T-helper 2 cell treated with Interferon-gamma antibody and Interleukin-4, amounts not matched to agents 5 μg/mL and 100 μg/mL, for 36 hours (primary cell): ENCODE data around the gene TRMT11.

ENCODE experiments used
- DNase-seq: peaks from one replicate; pipeline ENCODE4 v3.0.0; 2021; ENCODE audit warnings: low spot score
- H3K27ac Mint-ChIP-seq: one replicate; pipeline ENCODE4 v1.8.0; 2021; ENCODE audit warnings: mild to moderate bottlenecking, mixed read lengths
- H3K27me3 Mint-ChIP-seq: one replicate; pipeline ENCODE4 v1.8.0; 2021; ENCODE audit warnings: low read depth, mixed read lengths
- H3K36me3 Mint-ChIP-seq: one replicate; pipeline ENCODE4 v1.8.0; 2021; ENCODE audit warnings: low read depth, mixed read lengths
- H3K4me1 Mint-ChIP-seq: one replicate; pipeline ENCODE4 v1.8.0; 2021; ENCODE audit warnings: low read depth, mixed read lengths
- H3K4me3 Mint-ChIP-seq: one replicate; pipeline ENCODE4 v1.8.0; 2022; ENCODE audit warnings: mild to moderate bottlenecking, moderate library complexity, mixed read lengths
- H3K9me3 Mint-ChIP-seq: one replicate; pipeline ENCODE4 v1.8.0; 2021; ENCODE audit warnings: mixed read lengths

TRMT11 gene

DNA sequence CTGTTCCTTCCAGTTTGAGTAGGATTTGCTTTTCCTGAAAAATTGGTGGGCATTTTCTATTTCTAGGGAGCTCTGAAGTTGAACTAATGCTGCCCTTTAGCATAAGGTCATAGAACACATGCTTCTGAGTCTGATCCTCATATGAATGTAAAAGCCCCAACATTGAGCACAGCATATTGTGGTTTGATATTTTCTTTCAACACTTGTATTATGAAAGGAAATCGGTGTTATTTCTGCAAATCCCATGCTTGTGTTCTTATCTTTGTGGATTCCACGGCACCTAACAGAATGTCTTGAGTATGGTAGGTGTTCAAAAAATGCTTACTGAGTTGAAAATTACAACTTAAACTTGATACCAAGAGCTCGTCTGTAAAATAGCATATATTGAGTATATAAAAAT lies 85.8 kb downstream of the TRMT11 start:
- no peaks in the 10 kb centered on the region for H3K4me1 Mint-ChIP-seq
- no peaks in the 10 kb centered on the region for H3K27me3 Mint-ChIP-seq
- H3K27ac Mint-ChIP-seq = no peak overlapping the region
- no peak overlapping the region for H3K4me3 Mint-ChIP-seq
- H3K9me3 Mint-ChIP-seq = no peaks in the 10 kb centered on the region
- no peak for DNase-seq
- H3K36me3 Mint-ChIP-seq = no peaks in the 10 kb centered on the region

- H3K4me3 Mint-ChIP-seq = no peak overlapping the region
- H3K36me3 Mint-ChIP-seq = no peaks in the 10 kb centered on the region
- no peaks in the 10 kb centered on the region for H3K27me3 Mint-ChIP-seq
- no peak overlapping the region for H3K27ac Mint-ChIP-seq
- H3K4me1 Mint-ChIP-seq = no peaks in the 10 kb centered on the region
- no peaks in the 10 kb centered on the region for H3K9me3 Mint-ChIP-seq
- DNase-seq = no peak
Measured at GRCh38 chr6:126072834-126073233, 86.5 kb downstream of the TRMT11 start.

- DNase-seq = no peak
- no peak overlapping the region for H3K4me3 Mint-ChIP-seq
- H3K36me3 Mint-ChIP-seq = no peaks in the 10 kb centered on the region
- H3K27ac Mint-ChIP-seq = no peak overlapping the region
- H3K4me1 Mint-ChIP-seq = no peaks in the 10 kb centered on the region
- no peaks in the 10 kb centered on the region for H3K9me3 Mint-ChIP-seq
- no peaks in the 10 kb centered on the region for H3K27me3 Mint-ChIP-seq
Measured at GRCh38 chr6:126075335-126076071, 89.2 kb downstream of the TRMT11 start.

DNA sequence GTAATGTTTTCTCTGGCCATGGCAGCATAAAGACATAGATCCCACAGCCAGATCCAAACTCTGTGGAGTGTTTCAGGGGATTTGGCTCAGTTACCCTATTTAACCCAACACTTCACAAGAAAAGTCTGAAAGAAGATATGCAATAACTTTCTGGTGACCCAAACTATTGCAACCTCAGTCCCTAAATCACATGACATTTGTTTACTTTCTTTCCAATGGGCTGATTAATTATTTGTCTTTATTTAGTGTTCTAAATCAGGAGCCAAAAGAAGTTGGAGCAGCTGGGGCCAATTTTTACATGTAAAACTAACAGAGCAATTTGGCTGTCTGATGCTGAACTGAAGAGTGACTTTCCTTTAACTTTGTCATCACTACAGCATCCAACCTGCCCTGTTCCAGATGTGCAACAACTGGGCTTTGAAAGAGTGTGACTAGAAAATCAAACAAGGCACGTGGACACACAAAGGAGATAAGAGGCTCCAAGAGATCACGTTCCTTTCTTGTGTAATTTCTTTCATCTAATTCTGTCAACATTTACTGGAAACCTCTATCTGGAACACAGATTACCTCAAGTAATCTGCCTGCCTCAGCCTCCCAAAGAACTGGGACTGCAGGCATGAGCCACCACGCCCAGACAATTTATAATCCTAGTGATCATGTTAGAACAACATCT lies 90.8 kb downstream of the TRMT11 start:
- Mint-ChIP-seq H3K27me3 (no peaks in the 10 kb centered on the region), H3K4me1 (no peaks in the 10 kb centered on the region), H3K36me3 (no peaks in the 10 kb centered on the region), H3K4me3 (no peak overlapping the region), H3K27ac (no peak overlapping the region), H3K9me3 (no peaks in the 10 kb centered on the region)
- DNase-seq = no peak

GRCh38 chr6:126077810-126078776 lies 91.8 kb downstream of the TRMT11 start:
- Mint-ChIP-seq H3K27me3 (no peaks in the 10 kb centered on the region), H3K4me1 (no peaks in the 10 kb centered on the region), H3K36me3 (no peaks in the 10 kb centered on the region), H3K27ac (no peak overlapping the region), H3K4me3 (no peak overlapping the region), H3K9me3 (no peaks in the 10 kb centered on the region)
- DNase-seq = no peak

DNA sequence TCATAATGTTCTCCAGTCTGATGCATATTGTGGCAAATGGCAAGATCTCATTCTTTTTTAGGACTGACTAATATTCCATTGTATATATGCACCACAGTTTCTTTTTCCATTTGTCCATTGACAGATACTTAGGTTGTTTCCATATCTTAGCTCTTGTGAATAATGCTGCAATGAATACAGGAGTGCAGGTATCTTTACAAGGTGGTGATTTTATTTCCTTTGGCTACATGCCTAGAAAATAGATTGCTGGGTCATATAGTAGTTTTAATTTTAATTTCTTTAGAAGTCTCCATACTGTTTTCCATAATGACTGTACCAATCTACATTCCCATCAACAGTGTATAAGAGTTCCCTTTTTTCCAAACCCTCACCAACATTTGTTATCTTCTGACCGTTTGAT lies 97.5 kb downstream of the TRMT11 start:
- DNase-seq = no peak
- H3K27ac Mint-ChIP-seq = no peak overlapping the region
- H3K4me1 Mint-ChIP-seq = peaks cover 13% of the 10 kb centered on the region
- no peaks in the 10 kb centered on the region for H3K36me3 Mint-ChIP-seq
- H3K27me3 Mint-ChIP-seq = no peaks in the 10 kb centered on the region
- H3K9me3 Mint-ChIP-seq = peaks cover 6% of the 10 kb centered on the region
- no peak overlapping the region for H3K4me3 Mint-ChIP-seq

DNA sequence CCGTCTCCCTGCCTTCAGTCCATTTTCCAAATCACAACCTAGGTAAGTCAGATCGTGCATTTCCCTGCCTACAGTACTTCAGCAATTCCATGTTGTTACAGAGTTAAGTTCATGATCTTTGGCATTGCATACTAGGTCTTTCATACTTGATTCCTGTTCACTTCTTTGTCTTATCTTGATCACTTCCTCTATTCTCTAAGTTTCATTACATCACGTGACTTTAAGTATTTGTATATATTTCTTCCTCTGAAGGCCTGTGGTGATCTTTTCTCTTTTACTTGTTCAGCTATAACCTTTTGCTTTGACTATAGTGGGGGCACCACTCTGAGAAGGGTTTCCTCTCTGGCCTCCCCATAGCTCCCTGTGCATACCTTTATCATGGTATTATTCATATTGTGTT lies 100.2 kb downstream of the TRMT11 start:
- Mint-ChIP-seq H3K27me3 (no peaks in the 10 kb centered on the region), H3K27ac (no peak overlapping the region), H3K4me3 (no peak overlapping the region), H3K9me3 (peaks cover 6% of the 10 kb centered on the region), H3K36me3 (no peaks in the 10 kb centered on the region), H3K4me1 (peaks cover 13% of the 10 kb centered on the region)
- no peak for DNase-seq
